Measurements from ENCODE around the gene TRRAP. TPM values are rescaled to one million over a fixed set of nuclear protein-coding genes. Genes with fewer than 3 reads are reported as not detected.

The TRRAP gene
- total and polyA plus RNA-seq, 2 of the 8 experiments (the other 6 are each of a cell fraction or from before 2014, with no cell fraction given), result 21.7 to 48.6 TPM

- TF ChIP-seq SIN3A (conservative IDR thresholded peaks at IDR 0.05 in 1 of 2, IDR thresholded peaks at IDR 0.05 in 1 of 2; ENCODE audit: low read depth in 1 of 2, low read length in 2 of 2) (no peak), CHD7 (IDR thresholded peaks at IDR 0.05; ENCODE audit: insufficient replicate concordance, low read length) (no peak), BRCA1 (IDR thresholded peaks at IDR 0.05; ENCODE audit: low read depth, low read length) (no peak), RFX5 (IDR thresholded peaks at IDR 0.05; ENCODE audit: borderline replicate concordance, low read depth, low read length) (no peak)
Observed at GRCh38 chr7:98930921-98931320, 52.6 kb downstream of the TRRAP start (continued).

Measured in H1 (cell line).